GM18507 (cell line): Measurements from ENCODE around the gene TOX3.

Experiments
- DNase-seq: peaks from one replicate; pipeline ENCODE4 v3.0.0; 2011; ENCODE audit warnings: low read depth; ENCODE audit not compliant: insufficient read length; ENCODE audit errors: extremely low spot score
- FAIRE-seq: peaks from 2 replicates; lab custom pipeline; 2011; peaks lifted over from hg19 to GRCh38; lab: Jason Lieb, UNC

The TOX3 gene

DNA sequence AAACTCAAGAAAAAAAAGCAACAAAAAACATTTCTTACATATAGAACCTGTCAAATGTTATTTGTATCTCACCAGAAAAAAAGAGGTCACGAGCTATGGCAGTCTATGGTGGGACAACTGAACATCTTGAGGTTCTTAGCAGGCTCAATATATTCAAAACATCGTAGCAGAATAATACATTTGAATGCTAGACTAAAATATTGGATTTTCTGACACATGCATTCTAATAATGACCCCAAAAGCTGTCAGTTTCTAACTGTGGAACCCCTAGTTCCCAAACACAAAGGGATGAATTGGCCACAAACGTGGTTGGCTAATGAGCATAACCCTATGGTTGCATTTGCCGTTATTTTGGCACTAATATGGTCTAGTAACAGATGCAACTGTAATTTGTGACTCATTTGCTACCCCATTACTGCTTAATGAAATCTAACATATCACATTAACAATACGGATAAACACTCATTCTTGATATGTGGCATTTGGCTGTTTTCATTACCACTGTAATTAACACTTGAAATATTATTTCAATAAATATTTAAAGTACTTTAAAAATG, 81.2 kb downstream of the TOX3 start:
- FAIRE-seq (no peak), DNase-seq (no peak)

DNA sequence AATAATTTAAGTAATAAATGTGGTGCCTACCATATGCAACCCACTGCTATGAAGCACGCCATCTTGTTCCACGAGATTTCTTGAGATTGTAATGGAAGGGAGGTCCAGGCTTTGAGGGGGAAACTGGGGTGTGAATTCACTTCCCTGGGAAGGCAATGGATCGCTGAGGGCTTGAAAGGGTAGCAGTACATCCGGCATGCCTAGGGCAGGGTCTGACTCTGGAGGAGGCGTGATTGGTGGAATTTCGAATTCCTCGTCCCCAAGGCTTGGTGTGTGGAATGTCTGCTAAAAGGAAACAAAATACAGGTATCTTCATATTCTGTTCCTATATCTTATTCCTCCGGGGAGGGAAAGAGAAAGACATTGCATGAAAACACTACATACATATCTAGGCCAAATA, 83.0 kb downstream of the TOX3 start:
- FAIRE-seq (no peak), DNase-seq (no peak)

- DNase-seq (no peak), FAIRE-seq (no peak)
Observed at GRCh38 chr16:52462816-52463215, 84.1 kb downstream of the TOX3 start.

DNA sequence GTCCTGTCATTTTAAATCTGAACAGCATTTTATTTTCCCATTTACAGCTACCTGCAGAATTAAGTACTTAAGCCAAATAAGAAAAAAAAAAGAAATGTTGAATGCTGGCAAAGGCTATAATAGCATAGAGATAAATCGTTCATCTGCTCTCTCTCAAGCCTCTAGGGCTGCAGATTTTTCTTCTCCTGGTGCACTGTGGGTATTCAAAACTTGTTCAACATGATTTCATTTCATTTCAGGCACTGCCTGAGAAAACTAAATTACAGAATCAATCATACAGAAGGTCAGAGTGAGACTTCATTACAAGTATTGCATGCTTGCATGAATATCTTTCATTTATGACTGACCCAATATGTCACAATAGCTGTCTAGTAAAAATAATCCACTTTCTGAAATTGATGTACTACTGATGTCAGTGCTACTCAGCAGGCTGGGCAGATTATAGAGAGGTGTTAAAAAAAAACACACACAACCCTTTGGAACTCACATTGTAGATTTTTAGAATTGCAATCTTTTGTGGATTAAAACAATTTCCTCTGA, 86.2 kb downstream of the TOX3 start:
- DNase-seq: no peak
- FAIRE-seq: no peak

- DNase-seq (no peak), FAIRE-seq (no peak)
Observed at GRCh38 chr16:52456368-52456767, 90.6 kb downstream of the TOX3 start.

DNA sequence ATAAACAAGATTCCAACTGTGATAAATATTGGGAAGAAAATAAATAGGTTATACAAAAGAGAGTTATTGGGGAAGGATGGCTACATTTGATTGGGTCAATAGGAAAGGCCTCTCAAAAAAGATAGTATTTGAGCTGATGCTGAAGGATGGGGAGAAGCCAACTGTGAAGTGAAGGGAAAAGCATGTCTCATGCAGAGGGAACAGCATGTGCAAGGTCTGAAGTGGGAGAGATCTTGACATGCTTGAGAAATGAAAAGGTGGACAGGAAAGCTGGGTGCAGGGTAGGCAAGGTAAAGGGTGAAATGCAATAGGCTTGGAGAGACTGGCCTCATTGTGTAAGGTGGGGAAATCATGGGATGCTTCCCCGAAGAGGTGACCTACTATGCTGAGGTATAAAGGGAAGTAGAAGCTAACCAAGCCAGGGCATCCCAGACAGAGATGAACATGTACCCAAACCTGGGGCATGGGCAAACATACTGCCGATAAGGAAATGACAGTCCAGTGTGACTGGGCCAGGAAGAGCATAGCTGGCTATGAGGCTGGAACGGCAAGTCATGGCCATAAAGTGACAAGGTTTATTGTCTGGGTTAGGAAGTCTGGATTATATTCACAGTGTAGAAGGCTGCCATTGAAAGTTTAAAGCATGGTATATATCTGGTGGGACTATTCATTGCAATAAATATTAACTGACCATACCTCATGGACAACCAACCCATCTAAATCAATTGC, 91.2 kb downstream of the TOX3 start:
- FAIRE-seq (no peak), DNase-seq (no peak)

- DNase-seq: no peak
- FAIRE-seq: no peak
Observed at GRCh38 chr16:52453644-52454043, 93.3 kb downstream of the TOX3 start.

GRCh38 chr16:52451971-52452421, 94.9 kb downstream of the TOX3 start:
- no peak for DNase-seq
- FAIRE-seq: no peak

DNA sequence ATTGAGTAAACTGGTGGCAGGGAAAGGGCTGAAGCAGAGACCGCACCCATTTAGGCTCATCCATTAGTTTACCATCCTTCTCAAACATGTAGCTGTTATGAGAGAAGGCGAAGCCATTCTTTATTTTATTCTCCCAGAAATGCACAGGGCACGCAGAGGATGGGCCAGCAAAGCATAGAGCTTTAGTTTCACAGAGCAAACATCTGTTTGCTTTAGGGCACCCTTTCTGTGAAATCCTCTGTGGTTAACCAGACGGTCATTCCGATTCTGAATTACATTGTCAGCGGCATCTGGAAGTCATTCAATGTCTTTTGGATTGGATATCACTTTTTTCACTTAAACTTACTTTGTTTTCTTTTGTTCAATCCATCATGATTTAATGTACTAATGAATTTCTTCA, 96.0 kb downstream of the TOX3 start:
- no peak for DNase-seq
- FAIRE-seq: no peak

GRCh38 chr16:52450241-52450640, 96.7 kb downstream of the TOX3 start:
- DNase-seq: no peak
- FAIRE-seq: no peak

DNA sequence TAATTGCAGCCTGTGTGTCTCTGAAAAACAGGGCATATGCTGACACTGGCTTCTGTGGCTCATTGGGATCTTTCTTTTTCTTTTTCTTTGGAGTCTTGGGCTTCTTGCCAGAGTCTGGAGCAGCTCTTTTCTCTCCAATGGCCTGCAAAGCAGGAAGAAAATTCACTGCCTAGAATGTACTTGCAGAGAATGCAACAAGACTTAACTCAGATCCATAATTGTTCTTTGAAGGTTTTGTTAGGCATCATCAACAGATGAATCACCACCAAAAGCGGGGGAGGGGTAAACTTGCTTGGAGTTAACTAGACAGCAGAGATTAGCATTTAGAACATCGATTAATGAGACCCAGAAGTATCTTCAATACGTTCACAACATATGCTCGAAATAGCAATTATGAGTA, 100.9 kb downstream of the TOX3 start:
- DNase-seq (no peak), FAIRE-seq (no peak)

DNA sequence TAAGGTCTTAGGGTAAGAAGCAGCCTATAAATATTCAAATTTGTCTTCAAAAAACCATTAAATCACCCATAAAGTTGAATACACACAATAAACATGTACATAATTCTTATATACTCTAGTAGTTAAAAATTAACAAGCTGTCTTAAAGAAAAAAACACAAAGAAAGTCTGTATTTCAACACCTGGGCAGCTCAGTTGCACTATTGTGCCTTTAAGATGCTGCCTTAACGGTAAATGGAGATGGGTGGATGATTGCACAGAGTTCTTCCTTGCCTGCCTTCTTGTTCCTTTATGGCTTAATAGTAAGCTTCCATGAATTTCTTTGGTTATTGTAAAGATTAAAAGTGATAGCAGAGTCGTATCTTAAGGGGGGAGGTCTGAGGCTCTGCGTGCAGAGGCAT, 105.1 kb downstream of the TOX3 start:
- DNase-seq (no peak), FAIRE-seq (no peak)

GRCh38 chr16:52440248-52440647, 106.7 kb downstream of the TOX3 start:
- FAIRE-seq: no peak

GRCh38 chr16:52439750-52440149, 107.2 kb downstream of the TOX3 start:
- FAIRE-seq: no peak
- no peak for DNase-seq

More at GRCh38 chr16:52440248-52440647, 106.7 kb downstream of the TOX3 start:
- DNase-seq: no peak

GRCh38 chr16:52439171-52439701, 107.7 kb downstream of the TOX3 start:
- no peak for DNase-seq
- FAIRE-seq: no peak

- no peak for FAIRE-seq
- DNase-seq: no peak
Observed at GRCh38 chr16:52437277-52437670, 109.7 kb downstream of the TOX3 start.

- no peak for FAIRE-seq
- DNase-seq: no peak
Observed at GRCh38 chr16:52436339-52437276, 110.3 kb downstream of the TOX3 start.

DNA sequence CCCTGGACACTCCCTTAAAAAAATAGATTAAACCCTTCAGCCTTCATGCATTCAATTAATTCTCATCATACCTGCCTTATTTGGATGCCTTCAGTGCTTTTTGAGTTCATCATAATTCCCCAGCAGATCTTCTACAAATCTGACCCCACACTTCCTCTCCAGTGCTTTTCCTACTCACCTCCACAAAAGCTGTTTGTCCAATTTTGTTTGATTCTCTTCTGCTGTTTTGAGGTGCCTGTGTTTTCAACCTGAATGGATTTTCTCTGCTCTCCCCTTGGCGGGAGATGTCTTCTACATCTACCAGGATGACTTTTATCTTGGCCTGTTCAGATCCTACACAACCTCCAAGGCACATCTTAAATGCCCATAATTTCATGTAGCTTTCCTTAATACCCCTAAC, 112.7 kb downstream of the TOX3 start:
- FAIRE-seq: no peak

GRCh38 chr16:52433643-52434042, 113.3 kb downstream of the TOX3 start:
- no peak for DNase-seq
- FAIRE-seq: no peak

More for the DNA sequence above, 112.7 kb downstream of the TOX3 start:
- DNase-seq: no peak

- FAIRE-seq (no peak), DNase-seq (no peak)
Observed at GRCh38 chr16:52424591-52424990, 122.4 kb downstream of the TOX3 start.
